Right cardiac atrium (tissue), 5 donors: ENCODE measurements around the gene ZNF281. TPM values are rescaled to one million over a fixed set of nuclear protein-coding genes. Genes with fewer than 3 reads are reported as not detected.
A peak's percentile ranks its signal among the peaks of the same experiment; 100 is the strongest.

Experiments
- ATAC-seq, 2 donors: fragments of 200-7000 bp; cut with Tn5 transposase; one replicate each; pipeline versions ENCODE4 v1.8.0 to v1.9.1; 2020; ENCODE audit warnings: moderate library complexity in 2 of 2, mild to moderate bottlenecking in 1 of 2
- DNase-seq, 3 donors: peaks; one replicate each; pipeline ENCODE4 v3.0.0-alpha.2; 2020
- H3K27ac ChIP-seq: one replicate; pipeline ENCODE4 v1.5.1; 2013; ENCODE audit warnings: mild to moderate bottlenecking, low read length, control low read depth, moderate library complexity
- H3K27me3 ChIP-seq: one replicate; pipeline ENCODE4 v1.6.1; 2013; ENCODE audit not compliant: control insufficient read depth, insufficient read depth
- H3K4me1 ChIP-seq: one replicate; pipeline ENCODE4 v1.6.1; 2013; ENCODE audit warnings: low read length; ENCODE audit not compliant: control insufficient read depth, insufficient read depth
- H3K4me3 ChIP-seq: one replicate; pipeline ENCODE4 v1.5.1; 2013; ENCODE audit warnings: low read length, control low read depth
- H3K9me3 ChIP-seq: one replicate; pipeline ENCODE4 v1.6.1; 2013; ENCODE audit warnings: low read length; ENCODE audit not compliant: control insufficient read depth
- WGBS: extraction: QIAGEN DNeasy Blood & Tissue Kit; methylation state at CpG from one replicate; pipeline ENCODE4 v1.1.7; 2013; 5-methylcytosine and 5-hydroxymethylcytosine counted together
- intact Hi-C, 4 donors: fragments of 100-400 bp; cut with DNase I; formaldehyde crosslinking; loops; one replicate each; pipeline versions ENCODE4 v1.11.0 to v1.14.0; 2022 to 2023
- long read RNA-seq, 4 donors: library from polyadenylated mRNA; unstranded; transcript quantifications; one replicate each; pipeline ENCODE4 v2.0.0, GENCODE V29; 2020 to 2021
- polyA plus RNA-seq: library from polyadenylated mRNA; stranded (reverse); fragments of 200-250 nt; gene quantifications from one replicate; pipeline ENCODE4 v1.2.3, GENCODE V29; 2013
- total RNA-seq, 4 donors: library from RNA; stranded (reverse); fragmentation: NEBNext Ultra II Directional; extraction: Animal tissue kit (Norgen Biotek cat#: 25700); gene quantifications; one replicate each; pipeline ENCODE4 v1.2.1, GENCODE V29; 2021
- donor health status: healthy with polysubstance abuse.
- donor health status: DM: no; HTN: yes; CAD: no.
- donor health status: DM: no; HTN: no; CAD: no.
- donor health status: DM: no; HTN: yes; CAD: no; lungs with severe emphysema.
- donor health status: DM: yes; HTN: yes; CAD: no.

ZNF281 gene
- 1 to 10 TPM; 8.2 to 9.2 (median 9.0) TPM for total RNA-seq
- polyA plus RNA-seq, result 4.0 TPM
- long read RNA-seq, donor 1, full-length matches to known transcripts, result 20 of 33 reads
- long read RNA-seq, donor 1, partial matches to known transcripts, result 0 of 33 reads
- long read RNA-seq, donor 1, other reads (novel, unspliced or antisense), result 13 of 33 reads
- long read RNA-seq, donor 2, full-length matches to known transcripts, result 4 of 7 reads
- long read RNA-seq, donor 2, partial matches to known transcripts, result 0 of 7 reads
- long read RNA-seq, donor 2, other reads (novel, unspliced or antisense), result 3 of 7 reads
- long read RNA-seq, donor 3, full-length matches to known transcripts, result 23 of 28 reads
- long read RNA-seq, donor 3, partial matches to known transcripts, result 5 of 28 reads
- long read RNA-seq, donor 3, other reads (novel, unspliced or antisense), result 0 of 28 reads
- long read RNA-seq, donor 4, partial matches to known transcripts, result 3 of 4 reads
- long read RNA-seq, donor 4, other reads (novel, unspliced or antisense), result 0 of 4 reads

GRCh38 chr1:200409761-200410565 is at the start of gene ZNF281:
ZNF281 (minus strand) TSS chr1:200410036; CDS start chr1:200409705, 331 bp downstream.
- no peaks in the 10 kb centered on the region for H3K9me3 ChIP-seq
- WGBS, result under 1% methylated on average over 54 of the region's 54 CpGs
- intact Hi-C loops, result no loop called here
- H3K27me3 ChIP-seq, result no peaks in the 10 kb centered on the region
- DNase-seq (peak; percentile 96 to 98 (median 98)), ATAC-seq (peak; percentile 100)
- H3K4me1 ChIP-seq, result peaks cover 13% of the 10 kb centered on the region
- H3K4me3 ChIP-seq, result peak within 1 kb of the TSS; percentile 88
- H3K27ac ChIP-seq, result peak within 1 kb of the TSS; percentile 84

- WGBS, result 92% methylated on average over 14 of the region's 14 CpGs
- Histone ChIP-seq H3K27ac (no peak overlapping the region), H3K4me3 (no peak overlapping the region), H3K27me3 (no peaks in the 10 kb centered on the region), H3K9me3 (no peaks in the 10 kb centered on the region), H3K4me1 (no peaks in the 10 kb centered on the region)
- no peak for ATAC-seq
- intact Hi-C loops, result no loop called here
- DNase-seq, result no peak
Observed at GRCh38 chr1:200458780-200459179, 48.9 kb upstream of the ZNF281 start.

GRCh38 chr1:200457810-200458209 is 48.0 kb upstream of the ZNF281 start:
- intact Hi-C loops, result no loop called here
- DNase-seq, result no peak
- Histone ChIP-seq H3K27ac (no peak overlapping the region), H3K27me3 (no peaks in the 10 kb centered on the region), H3K4me3 (no peak overlapping the region), H3K4me1 (peaks cover 2% of the 10 kb centered on the region), H3K9me3 (no peaks in the 10 kb centered on the region)
- 94% methylated on average over 6 of the region's 6 CpGs for WGBS
- no peak for ATAC-seq

- H3K9me3 ChIP-seq, result no peaks in the 10 kb centered on the region
- H3K27me3 ChIP-seq, result no peaks in the 10 kb centered on the region
- WGBS, result 68% methylated on average over 5 of the region's 5 CpGs
- no peak overlapping the region for H3K27ac ChIP-seq
- intact Hi-C loops, result no loop called here
- DNase-seq (no peak), ATAC-seq (no peak)
- H3K4me1 ChIP-seq, result peaks cover 2% of the 10 kb centered on the region
- no peak overlapping the region for H3K4me3 ChIP-seq
Observed at GRCh38 chr1:200454425-200454824, 44.6 kb upstream of the ZNF281 start.

- no peak overlapping the region for H3K27ac ChIP-seq
- ATAC-seq (no peak), DNase-seq (no peak)
- 67% methylated on average over 3 of the region's 3 CpGs for WGBS
- peaks cover 2% of the 10 kb centered on the region for H3K4me1 ChIP-seq
- H3K9me3 ChIP-seq, result no peaks in the 10 kb centered on the region
- H3K4me3 ChIP-seq, result no peak overlapping the region
- intact Hi-C loops, result no loop called here
- no peaks in the 10 kb centered on the region for H3K27me3 ChIP-seq
Observed at GRCh38 chr1:200453553-200453905, 43.7 kb upstream of the ZNF281 start.

- Histone ChIP-seq H3K27ac (no peak overlapping the region), H3K9me3 (no peaks in the 10 kb centered on the region), H3K4me3 (no peak overlapping the region), H3K4me1 (peaks cover 2% of the 10 kb centered on the region), H3K27me3 (no peaks in the 10 kb centered on the region)
- DNase-seq, result no peak
- ATAC-seq, result no peak
- WGBS, result 55% methylated on average over 8 of the region's 8 CpGs
- intact Hi-C loops, result no loop called here
Observed at GRCh38 chr1:200452850-200453552, 43.2 kb upstream of the ZNF281 start.

GRCh38 chr1:200448034-200448762 is 38.4 kb upstream of the ZNF281 start:
- Histone ChIP-seq H3K4me3 (no peak overlapping the region), H3K9me3 (no peaks in the 10 kb centered on the region), H3K4me1 (peaks cover under 1% of the 10 kb centered on the region), H3K27ac (no peak overlapping the region), H3K27me3 (no peaks in the 10 kb centered on the region)
- DNase-seq, result no peak
- 81% methylated on average over 6 of the region's 6 CpGs for WGBS
- intact Hi-C loops, result no loop called here
- ATAC-seq, result no peak

- WGBS, result 94% methylated on average over 1 of the region's 1 CpG
- Histone ChIP-seq H3K27me3 (no peaks in the 10 kb centered on the region), H3K9me3 (no peaks in the 10 kb centered on the region), H3K27ac (no peak overlapping the region), H3K4me3 (no peak overlapping the region), H3K4me1 (no peaks in the 10 kb centered on the region)
- DNase-seq, result no peak
- intact Hi-C loops, result no loop called here
- no peak for ATAC-seq
Observed at GRCh38 chr1:200445213-200445612, 35.4 kb upstream of the ZNF281 start.

GRCh38 chr1:200444478-200444877 is 34.6 kb upstream of the ZNF281 start:
- ATAC-seq, result no peak
- WGBS, result 90% methylated on average over 4 of the region's 4 CpGs
- Histone ChIP-seq H3K27ac (no peak overlapping the region), H3K4me1 (no peaks in the 10 kb centered on the region), H3K27me3 (no peaks in the 10 kb centered on the region), H3K9me3 (no peaks in the 10 kb centered on the region), H3K4me3 (no peak overlapping the region)
- intact Hi-C loops, result no loop called here
- DNase-seq, result no peak

- H3K9me3 ChIP-seq, result no peaks in the 10 kb centered on the region
- H3K27ac ChIP-seq, result no peak overlapping the region
- H3K27me3 ChIP-seq, result no peaks in the 10 kb centered on the region
- no peaks in the 10 kb centered on the region for H3K4me1 ChIP-seq
- ATAC-seq (no peak), DNase-seq (no peak)
- WGBS, result 48% methylated on average over 2 of the region's 2 CpGs
- intact Hi-C loops, result no loop called here
- no peak overlapping the region for H3K4me3 ChIP-seq
Observed at GRCh38 chr1:200443860-200444259, 34.0 kb upstream of the ZNF281 start.
